Ascending aorta (tissue), 2 donors: ENCODE measurements around the gene GAD2. TPM values are rescaled to one million over a fixed set of nuclear protein-coding genes. Genes with fewer than 3 reads are reported as not detected.

Experiments used
- DNase-seq, 2 donors: peaks; one replicate each; pipeline ENCODE4 v3.0.0-alpha.2; 2019; ENCODE audit warnings: low spot score in 2 of 2
- H3K27ac ChIP-seq, 2 donors: fragments of 200-600 bp; sonication (generic); one replicate each; pipeline ENCODE4 v1.5.1; 2016 to 2017; ENCODE audit warnings: mild to moderate bottlenecking in 1 of 2
- H3K27me3 ChIP-seq: fragments of 200-600 bp; sonication (generic); one replicate; pipeline ENCODE4 v1.5.1; 2017
- H3K36me3 ChIP-seq, 2 donors: fragments of 200-600 bp; sonication (generic); one replicate each; pipeline ENCODE4 v1.5.1; 2016
- H3K4me1 ChIP-seq, 2 donors: fragments of 200-600 bp; sonication (generic); one replicate each; pipeline ENCODE4 v1.5.1; 2016 to 2017; ENCODE audit warnings: mild to moderate bottlenecking in 1 of 2
- H3K4me3 ChIP-seq, 2 donors: fragments of 200-600 bp; sonication (generic); one replicate each; pipeline ENCODE4 v1.5.1; 2016 to 2017; ENCODE audit warnings: mild to moderate bottlenecking in 1 of 2
- H3K9me3 ChIP-seq, 2 donors: fragments of 200-600 bp; sonication (generic); one replicate each; pipeline ENCODE4 v1.5.1; 2016
- CTCF ChIP-seq, 3 experiments: fragments of 200-600 bp in 2 of 3; fragments of 450-650 bp in 1 of 3; sonication (generic) in 2 of 3; IDR thresholded peaks; one replicate each; pipeline ENCODE4 v1.5.1; 2016 to 2019; ENCODE audit warnings: antibody characterized with exemption in 3 of 3, mild to moderate bottlenecking in 1 of 3, moderate library complexity in 1 of 3
- intact Hi-C: fragments of 100-400 bp; cut with DNase I; formaldehyde crosslinking; loops from one replicate; pipeline ENCODE4 v1.15.1; 2023
- total RNA-seq: library from RNA; depleted of rRNA; stranded (reverse); fragments of >200 nt; gene quantifications from one replicate; pipeline ENCODE4 v1.1.0, GENCODE V29; 2016

GAD2 gene
- total RNA-seq, 1 donor from 2014 or later, result not detected

GRCh38 chr10:26194275-26194674 is 22.3 kb upstream of the GAD2 start:
- H3K9me3 ChIP-seq, result no peaks in the 10 kb centered on the region
- H3K27ac ChIP-seq, result no peak overlapping the region
- intact Hi-C loops, result no loop called here
- no peaks in the 10 kb centered on the region for H3K4me1 ChIP-seq
- no peaks in the 10 kb centered on the region for H3K27me3 ChIP-seq
- no peak for TF ChIP-seq CTCF (IDR thresholded peaks at IDR 0.05)
- no peak for DNase-seq
- no peaks in the 10 kb centered on the region for H3K36me3 ChIP-seq
- H3K4me3 ChIP-seq, result no peak overlapping the region

DNA sequence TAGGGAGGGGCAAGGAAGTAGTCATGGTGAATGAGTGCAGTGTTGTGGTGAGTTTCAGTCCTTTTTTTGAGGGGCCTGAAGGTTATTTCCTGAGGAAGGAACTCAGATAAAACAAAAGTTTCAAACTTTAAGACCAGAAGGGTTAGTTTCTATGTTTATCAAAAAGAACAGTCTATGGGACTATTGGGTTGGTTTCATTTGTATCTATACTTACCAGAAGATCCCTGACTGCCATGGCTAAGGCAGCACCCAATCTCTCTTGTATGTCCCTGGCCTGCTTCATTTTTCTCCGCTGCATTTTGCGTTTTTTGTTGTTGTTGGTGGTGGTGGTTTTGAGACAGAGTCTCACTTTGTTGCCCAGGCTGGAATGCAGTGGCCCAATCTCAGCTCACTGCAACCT is 19.3 kb upstream of the GAD2 start:
- no peak for DNase-seq
- H3K9me3 ChIP-seq, result no peaks in the 10 kb centered on the region
- TF ChIP-seq CTCF (IDR thresholded peaks at IDR 0.05), result no peak
- H3K4me3 ChIP-seq, result no peak overlapping the region
- no peaks in the 10 kb centered on the region for H3K4me1 ChIP-seq
- no peaks in the 10 kb centered on the region for H3K36me3 ChIP-seq
- intact Hi-C loops, result no loop called here
- no peak overlapping the region for H3K27ac ChIP-seq
- H3K27me3 ChIP-seq, result no peaks in the 10 kb centered on the region

DNA sequence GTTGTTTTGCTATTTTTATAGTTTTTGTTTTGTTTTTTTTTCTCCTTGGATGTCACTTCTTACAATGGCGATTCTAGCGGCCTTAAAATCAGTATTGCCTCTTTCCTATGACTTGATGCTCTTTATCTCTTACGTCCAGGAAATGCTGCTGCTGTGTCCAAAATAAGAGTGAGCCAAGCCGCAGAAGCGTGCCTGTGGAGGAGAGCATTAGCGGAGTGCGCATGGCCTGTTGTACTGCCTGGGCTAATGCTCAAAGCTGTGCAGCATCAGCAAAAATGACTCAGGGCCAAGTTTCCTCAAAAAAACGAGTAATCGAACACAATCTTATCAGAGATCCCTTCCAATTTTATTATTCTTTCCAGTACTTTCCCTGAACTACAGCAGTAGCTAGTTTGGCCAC is 18.5 kb upstream of the GAD2 start:
- Histone ChIP-seq H3K4me1 (no peaks in the 10 kb centered on the region), H3K4me3 (no peak overlapping the region), H3K9me3 (no peaks in the 10 kb centered on the region), H3K36me3 (no peaks in the 10 kb centered on the region), H3K27me3 (no peaks in the 10 kb centered on the region), H3K27ac (no peak overlapping the region)
- no peak for DNase-seq
- TF ChIP-seq CTCF (IDR thresholded peaks at IDR 0.05), result no peak
- intact Hi-C loops, result no loop called here

DNA sequence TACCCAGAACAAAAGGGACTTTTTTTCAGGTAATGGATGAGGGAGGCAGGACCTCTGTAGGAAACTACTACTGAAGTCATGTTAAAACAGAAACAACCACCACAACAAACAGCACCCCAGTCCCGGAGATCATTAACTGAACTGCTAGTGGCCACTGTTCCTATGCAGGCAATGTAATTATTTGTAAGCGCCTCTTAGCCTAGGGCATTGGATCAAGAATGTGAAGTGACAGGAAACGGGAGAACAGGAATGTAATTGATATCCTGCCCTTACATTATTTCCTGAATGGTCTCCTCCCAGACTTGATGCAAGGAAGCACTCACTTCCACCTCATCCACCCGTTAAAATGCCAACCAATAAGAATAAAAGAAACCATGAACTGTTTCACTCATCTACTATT is 16.7 kb upstream of the GAD2 start:
- Histone ChIP-seq H3K9me3 (no peaks in the 10 kb centered on the region), H3K4me3 (no peak overlapping the region), H3K36me3 (no peaks in the 10 kb centered on the region), H3K27ac (no peak overlapping the region), H3K27me3 (no peaks in the 10 kb centered on the region), H3K4me1 (no peaks in the 10 kb centered on the region)
- TF ChIP-seq CTCF (IDR thresholded peaks at IDR 0.05), result no peak
- intact Hi-C loops, result no loop called here
- no peak for DNase-seq

DNA sequence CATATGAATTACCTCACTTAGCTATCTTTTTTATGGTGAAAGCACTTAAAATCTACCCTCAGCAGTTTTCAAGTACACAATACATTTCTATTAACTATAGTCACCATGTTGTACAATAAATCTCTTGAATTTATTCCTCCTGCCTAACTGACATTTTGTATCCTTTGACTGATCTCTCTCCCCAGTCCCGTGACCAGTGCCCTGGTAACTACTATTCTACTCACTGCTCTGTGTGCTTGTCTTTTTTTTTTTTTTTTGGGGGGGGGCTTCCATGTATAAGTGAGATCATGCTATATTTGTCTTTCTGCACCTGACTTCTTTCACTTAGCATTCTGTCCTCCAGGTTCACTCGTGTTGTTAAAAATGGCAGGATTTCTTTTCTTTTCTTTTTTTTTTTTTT is 11.4 kb upstream of the GAD2 start:
- no peaks in the 10 kb centered on the region for H3K36me3 ChIP-seq
- no peak for TF ChIP-seq CTCF (IDR thresholded peaks at IDR 0.05)
- no peak for DNase-seq
- H3K27me3 ChIP-seq, result no peaks in the 10 kb centered on the region
- intact Hi-C loops, result no loop called here
- H3K4me3 ChIP-seq, result no peak overlapping the region
- peaks cover 0 to 12% of the 10 kb centered on the region in 2 donors for H3K9me3 ChIP-seq
- no peaks in the 10 kb centered on the region for H3K4me1 ChIP-seq
- H3K27ac ChIP-seq, result no peak overlapping the region

DNA sequence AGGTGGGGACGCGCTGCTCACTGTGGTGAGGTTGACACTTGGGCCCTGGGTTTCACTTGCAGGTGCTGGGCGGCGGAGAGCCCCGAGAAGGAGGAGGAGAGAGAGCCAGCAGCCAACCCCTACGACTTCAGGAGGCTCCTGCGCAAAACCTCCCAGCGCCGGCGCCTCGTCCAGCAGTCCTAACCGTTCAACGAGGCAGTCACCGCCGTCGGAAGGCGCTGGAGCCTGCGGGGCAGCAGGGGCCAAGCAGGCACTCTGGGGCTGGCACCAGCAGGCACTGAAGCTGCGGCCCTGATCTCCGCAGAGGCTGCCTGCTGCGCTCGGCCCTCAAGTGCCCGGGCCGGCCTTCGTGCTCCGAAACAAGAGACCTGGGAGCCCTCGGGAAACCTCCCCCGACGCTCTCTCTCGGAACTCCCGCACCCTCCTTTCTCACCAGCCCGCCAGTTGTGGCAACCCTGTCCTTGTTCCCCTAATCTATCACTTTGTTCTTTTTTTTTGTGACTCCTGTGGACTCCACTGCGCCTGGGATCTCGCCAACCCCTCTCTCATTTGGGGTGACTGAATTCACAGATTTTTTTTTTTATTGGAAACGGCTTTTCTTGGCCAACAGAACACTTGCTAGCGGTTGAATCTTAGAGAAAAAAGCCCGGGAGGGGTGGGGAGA is 4.7 kb upstream of the GAD2 start:
- Histone ChIP-seq H3K4me1 (peaks cover 0 to 3% of the 10 kb centered on the region in 2 donors), H3K27me3 (peaks cover 9% of the 10 kb centered on the region), H3K27ac (no peak overlapping the region), H3K4me3 (no peak overlapping the region), H3K9me3 (peaks cover 0 to 9% of the 10 kb centered on the region in 2 donors), H3K36me3 (no peaks in the 10 kb centered on the region)
- no peak for DNase-seq
- no peak for TF ChIP-seq CTCF (IDR thresholded peaks at IDR 0.05)
- intact Hi-C loops, result no loop called here
